RKO (cell line): Measurements from ENCODE around the gene PHYHIPL.

Experiments used
- DNase-seq: peaks from one replicate; pipeline ENCODE4 v3.0.0-alpha.2; 2016; ENCODE audit warnings: low spot score

The PHYHIPL gene

DNA sequence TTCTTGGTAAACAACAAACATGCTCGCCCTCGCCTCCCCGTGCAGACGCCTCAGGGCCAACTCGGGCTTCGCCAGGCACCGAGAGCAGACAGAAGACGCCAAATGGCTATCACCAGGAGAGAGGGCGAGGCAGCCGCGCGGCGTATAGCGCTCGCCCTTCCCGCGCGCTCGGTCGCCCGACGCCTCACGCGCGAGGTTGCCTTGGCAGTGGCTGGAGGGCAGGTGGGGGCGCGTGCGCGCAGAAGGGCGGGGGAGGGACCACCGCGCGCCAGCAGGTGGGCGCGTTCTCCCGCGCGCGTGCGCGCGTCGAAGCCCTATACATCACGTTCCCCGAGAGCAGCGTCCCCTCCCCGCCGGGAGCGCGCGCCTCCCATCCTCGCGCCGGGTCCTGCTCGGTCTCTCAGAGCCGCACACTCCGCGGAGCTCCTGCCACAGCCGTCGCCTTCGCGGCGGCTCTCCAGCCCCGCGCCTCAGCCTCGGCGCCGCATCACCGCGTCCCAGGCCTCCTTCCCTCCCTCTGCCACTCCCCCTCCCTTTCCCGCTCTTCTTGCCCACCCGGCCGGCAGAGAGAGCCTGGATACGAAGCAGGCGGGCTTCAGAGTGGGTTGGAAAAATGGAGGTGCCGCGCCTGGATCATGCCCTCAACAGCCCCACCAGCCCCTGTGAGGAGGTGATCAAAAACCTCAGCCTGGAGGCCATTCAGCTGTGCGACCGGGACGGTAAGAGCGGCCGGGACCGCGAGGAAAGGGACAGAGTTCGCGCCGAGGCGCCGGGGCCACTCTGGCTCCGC is at the start of gene PHYHIPL:
Gene PHYHIPL, plus strand, starts transcription at position 403 of the 790 bp plus-strand sequence. Its CDS starts 211 bp downstream, at position 614.
- no peak for DNase-seq

DNA sequence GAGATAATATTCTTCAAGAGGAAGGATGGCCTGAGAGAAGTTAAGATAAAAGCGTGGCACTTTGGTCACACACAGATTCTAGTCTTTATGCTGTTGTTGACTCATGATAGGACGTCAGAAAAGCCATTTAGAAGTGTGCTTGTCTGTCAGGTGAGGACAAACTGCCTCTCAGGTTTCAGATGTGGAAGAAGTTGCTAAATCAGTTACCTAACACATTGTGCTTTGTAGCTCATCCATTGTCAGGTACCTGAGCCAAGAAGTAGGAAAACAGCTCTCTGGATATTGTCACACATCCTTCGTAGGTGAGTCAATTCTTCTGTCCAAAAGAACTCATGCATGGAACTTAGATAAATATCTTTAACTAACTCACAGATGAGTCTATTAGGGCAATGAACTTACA is 49.5 kb upstream of the PHYHIPL start:
- DNase-seq = no peak

DNA sequence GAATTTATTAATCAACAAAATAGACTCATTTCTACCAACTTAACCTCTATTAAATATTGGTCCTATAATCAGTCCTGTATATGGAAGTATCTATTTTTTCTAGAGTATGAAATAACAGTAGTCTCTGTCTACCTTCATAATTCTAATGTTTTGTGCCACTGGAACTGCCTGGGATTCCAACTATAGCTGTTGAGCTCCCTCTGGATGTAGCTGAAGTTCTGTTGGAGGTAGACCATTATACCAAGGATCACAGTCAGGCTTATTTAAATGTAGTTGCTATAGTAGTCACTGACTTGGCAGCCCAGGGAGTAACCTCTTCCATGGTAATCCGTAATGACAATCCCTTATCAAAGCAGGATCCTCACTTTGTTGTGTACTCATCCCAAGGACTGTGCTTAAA is 48.5 kb upstream of the PHYHIPL start:
- no peak for DNase-seq

DNA sequence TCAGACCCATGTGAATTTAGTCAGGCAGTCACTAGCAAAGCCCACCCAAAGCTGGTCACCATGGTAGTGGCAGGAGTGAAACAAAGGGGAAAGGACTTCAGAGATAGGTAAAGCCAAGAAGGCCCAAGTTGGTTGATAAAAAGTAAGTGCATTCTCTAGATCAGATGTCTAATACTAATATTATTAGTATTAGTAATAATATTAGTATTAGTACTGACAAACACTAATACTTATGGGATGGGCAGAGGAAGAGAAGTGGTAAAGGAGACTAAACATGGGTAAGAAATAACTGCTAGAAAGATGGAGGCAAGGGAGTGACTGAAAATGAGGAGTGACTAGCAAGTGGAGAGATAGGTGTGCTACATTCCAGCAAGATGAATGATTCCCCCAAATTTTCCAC is 46.6 kb upstream of the PHYHIPL start:
- no peak for DNase-seq

DNA sequence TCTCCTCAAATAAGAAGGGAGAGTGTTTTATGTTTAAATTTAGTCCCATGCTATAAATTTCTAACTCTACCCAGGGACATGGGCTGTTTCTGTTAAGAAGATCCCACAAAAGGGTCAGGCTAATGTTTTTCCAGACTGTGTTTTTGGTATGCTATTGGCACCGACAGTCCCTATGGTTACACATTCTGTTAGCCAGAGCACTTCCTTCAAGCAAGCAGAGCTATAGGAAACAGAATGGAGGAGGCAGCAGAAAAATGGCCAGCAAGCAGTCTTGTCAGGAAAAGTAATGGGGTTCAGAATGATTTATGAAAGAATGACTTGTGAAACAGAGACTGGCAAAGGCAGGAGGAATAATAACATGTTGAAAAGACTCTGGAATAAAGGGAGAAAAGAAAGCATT is 44.8 kb upstream of the PHYHIPL start:
- DNase-seq = no peak

DNA sequence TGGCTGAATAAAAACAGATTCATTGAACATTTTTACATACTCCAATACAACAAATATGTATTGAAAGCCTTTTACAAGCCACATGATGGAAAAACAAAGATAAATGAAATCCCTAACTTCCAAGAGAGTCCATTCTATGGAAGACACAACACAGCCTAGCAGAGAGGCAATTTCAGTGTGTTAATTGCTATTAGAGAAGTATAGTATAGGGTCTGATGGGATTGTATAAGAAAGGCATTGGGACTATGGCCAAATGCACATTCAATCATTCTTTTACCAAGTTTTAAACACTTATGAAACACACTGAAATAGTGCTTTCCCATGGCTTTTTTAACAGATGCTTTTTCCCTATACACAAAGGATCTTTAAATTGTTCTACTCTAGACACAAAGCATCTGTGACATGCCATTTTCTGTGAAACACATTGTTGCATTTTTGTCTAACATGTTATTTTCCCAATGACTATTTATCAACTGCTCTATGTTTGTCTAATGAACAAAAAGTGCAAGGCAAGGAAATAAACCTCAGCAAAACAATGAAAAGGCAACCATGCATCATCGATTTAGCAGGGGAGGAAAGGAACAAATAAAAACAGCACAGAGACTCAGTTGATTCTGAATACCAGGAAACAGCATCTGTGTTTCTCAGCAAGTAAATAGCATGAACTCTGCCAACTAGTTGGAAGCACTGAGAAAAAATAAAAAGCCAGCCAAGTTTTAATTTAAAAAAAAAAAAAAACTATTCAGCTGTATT is 42.4 kb upstream of the PHYHIPL start:
- DNase-seq = no peak

DNA sequence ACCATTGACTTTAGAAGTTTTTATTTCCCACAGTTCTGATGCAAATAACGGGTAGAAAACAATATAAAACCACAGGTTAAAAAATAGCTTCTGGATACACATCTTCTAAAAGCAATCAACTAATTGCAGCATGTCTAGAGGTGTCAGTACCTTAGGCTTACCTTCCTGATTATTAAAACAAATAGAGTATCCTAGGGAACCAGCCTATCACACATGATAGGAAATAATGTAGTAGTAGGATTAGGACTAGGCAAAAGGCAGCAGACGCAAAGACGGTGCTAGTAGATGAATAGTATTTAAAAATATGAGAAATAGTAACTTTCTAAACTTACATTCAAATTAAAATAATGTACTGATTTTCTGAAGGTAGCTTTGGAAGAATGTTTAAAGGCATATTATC is 41.7 kb upstream of the PHYHIPL start:
- no peak for DNase-seq

DNA sequence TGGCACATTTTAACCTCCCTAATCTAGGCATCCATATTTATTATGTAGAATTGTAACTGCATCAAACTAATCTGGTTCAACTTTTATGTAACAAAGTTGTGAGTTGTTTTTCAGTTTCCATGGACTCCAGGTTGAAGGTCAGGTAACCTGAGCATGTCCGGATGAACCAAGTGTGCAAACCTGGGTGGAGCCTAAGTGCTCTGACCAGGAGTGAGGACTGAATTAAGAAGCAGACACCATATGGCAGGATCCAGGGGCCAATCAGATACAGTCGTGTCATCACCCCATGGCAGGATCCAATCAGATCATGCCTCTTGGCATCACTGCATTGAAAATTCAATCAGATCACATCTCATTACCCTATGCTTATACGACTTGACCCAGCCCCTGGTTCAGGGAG is 41.2 kb upstream of the PHYHIPL start:
- DNase-seq = no peak

DNA sequence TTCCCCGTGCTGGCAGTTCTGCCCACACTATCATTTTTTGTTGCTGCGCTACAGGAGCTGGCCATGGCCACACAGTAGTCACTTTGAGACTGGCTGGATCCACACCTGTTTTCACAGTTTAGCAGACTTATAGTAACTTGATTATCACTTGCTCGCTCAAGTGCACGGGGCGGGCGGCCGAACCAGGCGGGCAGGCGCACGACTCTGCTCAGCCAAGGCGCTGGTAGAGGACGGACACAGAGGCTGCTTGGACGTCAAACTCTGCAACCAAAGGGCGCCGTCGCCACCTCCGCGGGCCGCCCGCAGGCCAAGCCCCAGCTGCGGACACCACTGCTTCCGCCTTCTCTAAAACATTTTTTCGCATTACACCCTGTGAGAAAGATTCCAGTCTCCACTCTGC is 38.4 kb upstream of the PHYHIPL start:
- DNase-seq = no peak

DNA sequence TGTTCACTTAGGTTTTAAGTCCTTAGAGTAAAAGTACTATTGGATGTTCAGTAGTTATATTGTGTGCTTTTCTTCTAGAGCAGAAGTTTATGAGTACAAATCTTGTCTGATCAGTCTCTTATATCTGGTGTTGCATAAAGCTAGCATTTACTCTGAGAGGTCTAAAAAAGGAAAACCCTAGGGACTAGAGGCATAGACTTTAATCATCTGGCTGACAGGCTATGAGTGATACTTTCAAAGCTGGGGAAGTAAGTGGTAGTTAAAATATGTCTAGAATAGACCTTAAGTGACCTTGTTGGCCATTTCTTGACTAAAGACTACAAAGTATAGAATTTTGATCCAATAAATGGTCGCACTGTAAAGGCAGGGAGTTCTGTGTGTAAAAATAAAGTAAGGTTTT is 32.9 kb upstream of the PHYHIPL start:
- DNase-seq = no peak

DNA sequence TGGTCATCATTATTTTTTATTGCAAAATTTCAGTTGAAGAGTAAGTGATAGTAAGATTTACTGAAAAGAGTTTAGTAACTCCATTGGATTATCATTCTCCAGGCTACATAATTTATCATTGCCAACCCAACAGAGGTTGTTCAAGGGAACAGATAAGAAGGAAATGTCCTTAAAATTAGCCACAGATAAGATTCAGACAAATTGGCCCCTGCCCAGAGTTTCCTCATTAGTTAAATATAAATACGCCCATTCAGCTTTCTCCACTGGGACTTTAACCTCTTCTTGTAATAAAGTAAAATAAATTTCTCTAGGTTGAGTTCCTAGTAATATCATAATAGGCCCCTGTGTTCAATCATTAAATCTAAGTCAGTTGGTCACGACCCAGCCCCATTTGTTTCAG is 27.7 kb upstream of the PHYHIPL start:
- DNase-seq = no peak

DNA sequence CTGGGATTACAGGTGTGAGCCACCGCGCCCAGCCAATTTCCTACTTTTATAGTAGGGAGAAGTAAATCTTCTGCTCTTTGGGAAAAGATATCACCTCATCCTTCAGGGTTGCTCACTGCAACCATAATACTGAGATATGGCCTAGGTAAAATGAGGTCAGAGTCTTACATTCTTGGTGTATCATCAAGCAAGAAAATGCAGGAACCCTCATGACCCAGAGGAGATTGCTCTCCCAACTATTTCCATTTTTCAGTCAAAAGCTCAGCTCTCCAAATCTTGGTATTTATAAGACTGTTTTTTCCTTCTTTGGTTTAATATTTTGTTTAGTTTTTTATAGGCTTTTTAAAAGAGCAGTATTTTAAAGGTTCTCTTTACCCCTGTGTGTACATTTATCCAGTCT is 20.9 kb upstream of the PHYHIPL start:
- DNase-seq = no peak

DNA sequence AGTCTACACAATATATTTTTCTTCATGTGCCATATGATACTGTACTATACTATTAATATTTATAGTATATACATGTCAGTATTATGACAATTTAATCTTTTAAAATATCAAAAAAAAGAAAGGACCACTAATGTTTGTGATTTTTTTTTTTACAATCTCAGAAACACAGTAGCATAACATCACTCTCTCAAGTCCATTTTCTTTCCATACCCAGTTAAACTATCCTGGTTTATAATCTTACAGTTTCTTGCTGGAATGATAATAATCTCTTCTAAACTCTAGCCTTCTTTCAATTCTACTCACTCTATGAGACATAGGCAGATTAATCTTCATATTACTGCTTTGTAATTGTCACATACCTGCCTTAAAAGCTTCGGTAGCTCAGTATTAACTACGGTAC is 8.9 kb upstream of the PHYHIPL start:
- DNase-seq = no peak

DNA sequence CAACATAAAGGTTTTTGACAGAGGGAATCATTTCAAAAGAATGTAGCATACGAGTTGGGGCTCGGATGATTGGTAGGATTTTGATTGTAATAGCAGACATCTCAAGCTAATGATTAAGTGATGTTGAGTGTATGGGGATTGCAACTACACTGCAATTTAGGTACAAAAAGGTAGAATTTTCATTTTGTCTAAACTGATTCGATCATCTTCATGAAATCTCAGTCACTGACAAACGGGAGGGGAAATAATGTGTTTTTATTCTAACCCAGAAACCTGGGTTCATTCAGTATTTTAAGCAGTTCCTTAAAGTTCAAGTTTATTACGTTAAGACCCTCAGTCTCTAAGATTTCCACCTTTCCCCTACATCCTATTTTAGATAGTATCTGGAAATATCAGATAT is 3.9 kb upstream of the PHYHIPL start:
- DNase-seq = no peak

DNA sequence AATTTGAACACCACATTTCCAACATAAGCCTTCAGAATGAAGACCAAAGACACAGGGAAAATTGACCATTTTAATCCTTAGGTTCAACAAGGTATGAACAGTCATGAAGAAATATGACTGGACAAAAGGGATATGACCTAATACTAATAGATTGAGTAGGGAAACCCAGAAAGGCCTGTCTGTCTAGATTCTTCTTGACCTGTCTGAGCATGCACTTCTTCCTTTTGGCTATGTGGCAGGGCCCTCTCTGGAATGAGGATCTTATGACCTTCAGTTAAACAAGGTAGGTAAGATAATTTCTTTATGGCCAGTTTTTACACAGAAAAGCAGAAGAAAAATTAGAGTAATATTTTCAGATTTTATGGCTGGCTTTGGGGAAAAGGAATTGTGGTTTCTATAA is 3.0 kb upstream of the PHYHIPL start:
- no peak for DNase-seq

DNA sequence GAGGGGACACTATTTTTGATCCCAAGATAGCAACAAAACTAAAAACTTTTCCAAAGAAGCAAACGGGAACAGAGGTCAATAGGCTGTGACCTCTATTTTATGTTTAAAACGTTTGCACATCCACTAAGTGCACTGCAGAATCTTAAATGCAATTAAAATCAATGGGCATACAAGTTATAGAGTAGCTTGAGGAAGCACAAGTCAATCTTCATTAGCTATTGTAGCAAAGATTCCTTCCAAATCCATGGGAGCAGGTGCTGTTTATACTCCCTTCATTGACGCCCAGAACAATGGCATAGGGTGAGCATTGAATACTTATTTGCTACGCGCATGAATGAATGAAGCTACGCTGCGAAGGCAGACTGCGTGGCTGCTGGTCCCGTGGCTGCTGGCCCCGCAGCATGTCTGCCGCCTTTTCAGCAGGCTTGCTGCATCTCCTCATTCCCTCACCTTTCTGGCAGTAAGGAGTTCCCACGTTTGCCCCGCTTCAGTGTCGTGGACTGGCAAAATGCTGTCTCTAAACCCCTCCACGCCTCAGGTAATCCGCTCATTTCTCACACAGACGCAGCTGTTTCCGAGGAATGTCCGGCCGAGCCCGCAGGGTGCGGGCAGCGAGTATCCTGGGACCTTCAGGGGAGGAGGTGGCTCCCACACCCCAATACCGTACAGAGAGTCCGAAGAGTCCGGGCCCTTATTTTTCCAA is 754 bp upstream of the PHYHIPL start:
- no peak for DNase-seq

DNA sequence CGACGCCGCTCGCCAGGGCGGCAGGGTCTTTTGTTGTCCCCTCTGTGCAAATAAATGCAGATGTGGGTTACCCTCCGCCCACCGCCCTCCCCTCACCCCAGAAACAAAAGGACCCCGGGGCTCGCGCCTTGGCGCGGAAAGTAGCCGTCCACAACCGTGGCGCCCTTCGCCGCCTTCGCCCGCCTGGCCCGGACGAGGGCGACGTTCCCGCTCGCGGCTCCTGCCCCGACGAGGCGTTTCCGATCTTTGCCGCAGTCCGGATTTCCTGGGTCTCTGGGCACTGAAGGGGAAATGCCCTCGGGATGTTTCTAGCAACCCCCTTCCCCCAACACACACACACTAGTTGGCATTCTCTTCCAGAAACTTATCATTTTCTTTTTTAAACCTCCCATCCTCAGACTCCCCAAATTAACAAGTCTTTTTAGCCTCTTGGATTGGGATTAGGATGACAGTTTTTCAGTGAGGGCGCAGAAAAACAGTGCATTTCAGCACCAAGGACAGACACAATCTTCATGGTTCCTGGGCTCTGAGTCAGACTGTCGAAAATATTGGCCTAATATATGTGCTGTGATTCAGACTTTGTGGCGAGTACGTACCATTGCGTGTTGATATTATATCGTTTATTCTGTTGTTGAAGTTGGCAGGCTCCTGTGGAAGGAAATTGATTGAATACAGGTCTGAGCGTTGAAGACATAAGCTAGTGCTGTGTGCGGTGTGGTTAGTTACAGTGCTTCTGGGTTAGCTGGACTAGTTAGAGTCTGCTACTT is 771 bp downstream of the PHYHIPL start:
- DNase-seq = peak; percentile 76

DNA sequence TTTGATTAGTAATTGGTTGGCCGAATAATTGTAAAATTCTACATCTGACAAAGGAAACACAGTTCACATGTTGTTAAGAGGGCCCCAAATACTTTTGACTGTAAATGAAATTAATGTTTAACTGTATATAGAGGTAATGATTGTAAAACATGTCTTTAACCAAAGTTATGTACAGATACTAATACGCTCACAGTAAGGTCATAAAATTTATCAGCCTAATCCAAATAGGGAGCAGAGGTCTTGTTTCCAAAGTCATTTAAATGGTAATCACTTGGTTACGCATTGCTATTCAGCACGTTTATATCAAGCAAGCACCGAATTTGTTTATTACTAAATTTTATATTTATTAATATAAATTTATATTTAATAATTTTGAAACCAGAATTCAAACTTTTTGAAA is 1.4 kb downstream of the PHYHIPL start:
- no peak for DNase-seq

DNA sequence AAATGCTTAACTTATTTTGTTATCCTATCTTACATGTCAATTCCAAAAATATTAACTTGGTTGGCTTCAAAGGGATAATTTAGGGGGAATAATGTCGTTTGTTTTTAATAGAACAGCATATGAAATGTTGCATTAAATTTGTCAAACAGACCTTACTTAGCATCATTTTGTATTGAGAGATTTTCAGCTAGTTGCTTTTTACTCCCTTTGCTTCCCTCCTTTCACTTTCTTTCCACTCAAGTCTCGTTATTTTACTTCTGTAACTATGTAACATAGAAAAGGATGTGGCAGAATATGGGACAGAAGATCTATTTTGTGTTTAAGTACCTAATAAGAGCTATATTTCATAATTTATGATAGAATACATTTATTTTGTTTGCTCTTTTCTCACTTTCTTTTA is 2.6 kb downstream of the PHYHIPL start:
- DNase-seq = no peak

DNA sequence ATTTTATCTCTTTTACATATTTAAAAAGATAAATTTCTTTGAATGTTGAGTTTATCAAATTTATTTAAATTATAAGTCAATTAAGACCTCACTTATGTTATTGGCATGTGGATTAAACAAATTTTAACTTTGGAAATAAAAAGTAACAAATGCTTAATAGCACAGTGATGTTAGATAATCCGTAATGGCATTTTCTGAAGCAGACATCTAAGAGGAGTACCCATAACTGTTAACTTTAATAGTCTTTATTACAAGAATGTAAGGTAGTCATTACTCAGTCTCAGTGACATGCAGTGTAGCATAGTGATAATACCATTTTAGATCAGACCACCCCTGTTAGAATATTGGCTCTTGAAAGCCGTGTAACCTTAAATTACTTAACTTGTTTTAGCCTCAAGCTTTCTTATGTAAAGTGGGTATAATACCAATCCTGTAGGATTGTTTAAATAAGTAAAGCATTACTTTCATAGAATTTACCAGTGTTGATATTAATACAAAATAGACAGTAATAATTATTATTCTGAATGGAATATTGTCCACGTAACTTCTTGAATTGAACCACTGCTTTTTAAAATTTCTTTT is 4.3 kb downstream of the PHYHIPL start:
- no peak for DNase-seq

DNA sequence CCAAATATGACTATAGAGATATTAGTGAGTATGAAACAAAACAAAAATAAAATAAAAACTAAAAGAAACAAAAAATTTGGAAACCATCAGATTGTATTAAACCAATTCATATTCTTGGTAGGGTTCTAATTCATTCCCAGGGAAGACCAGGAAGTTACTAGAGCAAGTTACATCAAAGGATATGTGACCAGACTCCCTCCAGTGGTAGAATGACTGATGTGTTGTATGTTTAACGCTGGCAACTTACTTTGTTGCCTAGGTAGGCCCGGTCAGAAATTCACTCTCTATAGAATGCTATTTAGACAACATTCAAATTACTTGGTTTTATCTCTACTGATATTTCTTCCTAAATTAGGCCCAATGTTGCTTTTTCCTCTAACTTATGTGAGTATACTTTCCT is 5.2 kb downstream of the PHYHIPL start:
- peak; percentile 78 for DNase-seq

DNA sequence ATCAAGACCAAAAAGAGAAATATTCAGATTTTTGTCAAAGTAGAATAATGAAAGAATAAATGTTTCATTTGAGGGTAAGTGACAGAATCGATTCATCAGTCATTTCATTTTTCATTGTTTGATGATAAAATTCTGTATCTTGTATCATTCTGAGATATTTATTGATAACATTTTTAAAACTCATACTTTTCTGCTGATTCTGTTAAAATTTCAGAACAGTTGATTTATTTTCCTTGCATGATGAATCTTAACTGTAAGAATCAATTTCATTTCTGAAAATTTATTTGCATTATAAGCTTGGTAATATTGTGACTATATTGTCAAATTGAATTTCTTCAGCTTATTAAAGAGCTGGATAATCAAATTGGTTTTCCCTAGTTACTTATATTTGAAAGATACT is 13.9 kb downstream of the PHYHIPL start:
- DNase-seq = no peak
